ENCODE data around the gene SPART. TPM values are rescaled to one million over a fixed set of nuclear protein-coding genes. Genes with fewer than 3 reads are reported as not detected.

SPART gene
- total RNA-seq, 1 donor from 2014 or later: 88.5 TPM

DNA sequence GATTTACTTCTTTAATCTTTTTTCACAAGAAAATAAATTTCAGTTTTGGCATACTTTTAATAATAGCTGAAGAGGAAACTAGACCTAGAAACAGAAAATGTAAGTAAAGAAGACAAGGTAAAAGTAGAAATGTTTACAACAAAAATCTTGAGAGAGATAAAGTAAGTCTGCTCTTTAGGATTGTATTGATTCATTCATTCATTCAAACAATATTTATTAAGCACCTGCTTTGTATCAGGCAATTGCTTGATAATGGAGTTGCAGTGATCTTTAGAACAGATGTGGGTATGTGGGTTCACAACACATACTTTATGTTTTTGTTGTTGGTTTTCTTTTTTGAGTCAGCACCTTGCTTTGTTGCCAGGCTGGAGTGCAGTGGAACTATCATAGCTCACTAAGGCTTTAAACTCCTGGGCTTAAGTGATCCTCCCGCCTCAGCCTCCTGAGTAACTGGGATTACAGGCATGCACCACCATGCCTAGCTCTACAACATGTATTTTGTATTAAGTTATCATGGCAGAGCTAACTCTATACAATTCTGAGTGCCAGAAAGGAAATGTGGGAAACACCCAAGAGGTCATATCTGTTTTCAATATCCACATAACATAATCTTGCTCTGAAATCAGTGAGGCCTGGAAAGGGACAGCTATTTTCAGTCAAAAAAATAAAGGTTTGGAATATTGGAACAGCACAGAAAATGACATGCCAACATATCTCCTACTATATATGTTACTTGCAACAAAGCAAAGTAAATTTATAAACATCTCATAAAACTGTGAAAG is 8.8 kb upstream of the SPART start:
- H3K36me3 Mint-ChIP-seq: peaks cover 2% of the 10 kb centered on the region
- no peaks in the 10 kb centered on the region for H3K27me3 Mint-ChIP-seq (ENCODE audit: low read depth)
- DNase-seq (ENCODE audit: low spot score in 2 of 2, unreplicated experiment in 2 of 2): no peak
- H3K4me1 Mint-ChIP-seq: peaks cover 20% of the 10 kb centered on the region
- no peak overlapping the region for H3K27ac Mint-ChIP-seq
- TF ChIP-seq, protein P1, sequence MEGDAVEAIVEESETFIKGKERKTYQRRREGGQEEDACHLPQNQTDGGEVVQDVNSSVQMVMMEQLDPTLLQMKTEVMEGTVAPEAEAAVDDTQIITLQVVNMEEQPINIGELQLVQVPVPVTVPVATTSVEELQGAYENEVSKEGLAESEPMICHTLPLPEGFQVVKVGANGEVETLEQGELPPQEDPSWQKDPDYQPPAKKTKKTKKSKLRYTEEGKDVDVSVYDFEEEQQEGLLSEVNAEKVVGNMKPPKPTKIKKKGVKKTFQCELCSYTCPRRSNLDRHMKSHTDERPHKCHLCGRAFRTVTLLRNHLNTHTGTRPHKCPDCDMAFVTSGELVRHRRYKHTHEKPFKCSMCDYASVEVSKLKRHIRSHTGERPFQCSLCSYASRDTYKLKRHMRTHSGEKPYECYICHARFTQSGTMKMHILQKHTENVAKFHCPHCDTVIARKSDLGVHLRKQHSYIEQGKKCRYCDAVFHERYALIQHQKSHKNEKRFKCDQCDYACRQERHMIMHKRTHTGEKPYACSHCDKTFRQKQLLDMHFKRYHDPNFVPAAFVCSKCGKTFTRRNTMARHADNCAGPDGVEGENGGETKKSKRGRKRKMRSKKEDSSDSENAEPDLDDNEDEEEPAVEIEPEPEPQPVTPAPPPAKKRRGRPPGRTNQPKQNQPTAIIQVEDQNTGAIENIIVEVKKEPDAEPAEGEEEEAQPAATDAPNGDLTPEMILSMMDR (IDR thresholded peaks at IDR 0.05; ENCODE audit: unreplicated experiment): no peak
- peaks cover 6% of the 10 kb centered on the region for H3K9me3 Mint-ChIP-seq
- no peak overlapping the region for H3K4me3 Mint-ChIP-seq

DNA sequence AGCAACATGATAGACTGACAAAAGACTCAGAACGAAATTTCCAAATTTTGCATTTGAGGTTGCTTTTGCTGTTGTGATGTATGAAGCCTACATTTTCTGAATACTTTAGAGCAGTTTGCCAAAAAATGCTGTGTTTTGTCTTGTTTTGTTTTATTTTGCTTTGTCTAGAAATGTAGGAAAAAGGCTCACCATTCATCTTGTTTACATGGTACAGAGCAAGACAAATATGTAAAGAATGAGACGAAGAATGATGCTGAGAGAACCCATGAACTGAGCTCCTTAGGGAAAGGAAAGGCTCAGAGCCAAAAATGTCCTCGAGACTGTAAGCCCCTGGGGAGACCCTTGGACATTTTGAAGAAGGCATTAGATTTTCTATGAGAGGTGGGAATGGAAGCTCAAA is 6.8 kb upstream of the SPART start:
- H3K36me3 Mint-ChIP-seq: peaks cover 2% of the 10 kb centered on the region
- H3K4me3 Mint-ChIP-seq: no peak overlapping the region
- peak overlapping the region; percentile 79 for H3K27ac Mint-ChIP-seq
- TF ChIP-seq, protein P1 (IDR thresholded peaks at IDR 0.05; ENCODE audit: unreplicated experiment): no peak
- peaks cover 18% of the 10 kb centered on the region for H3K4me1 Mint-ChIP-seq
- DNase-seq (ENCODE audit: low spot score in 2 of 2, unreplicated experiment in 2 of 2): no peak
- H3K27me3 Mint-ChIP-seq (ENCODE audit: low read depth): no peaks in the 10 kb centered on the region
- peaks cover 6% of the 10 kb centered on the region for H3K9me3 Mint-ChIP-seq

GRCh38 chr13:36352350-36352749 is 6.2 kb upstream of the SPART start:
- TF ChIP-seq, protein P1 (IDR thresholded peaks at IDR 0.05; ENCODE audit: unreplicated experiment): no peak
- Mint-ChIP-seq H3K9me3 (peaks cover 6% of the 10 kb centered on the region), H3K27ac (no peak overlapping the region), H3K4me3 (no peak overlapping the region), H3K36me3 (peaks cover 2% of the 10 kb centered on the region), H3K27me3 (ENCODE audit: low read depth) (no peaks in the 10 kb centered on the region), H3K4me1 (peaks cover 18% of the 10 kb centered on the region)
- no peak for DNase-seq (ENCODE audit: low spot score in 2 of 2, unreplicated experiment in 2 of 2)

DNA sequence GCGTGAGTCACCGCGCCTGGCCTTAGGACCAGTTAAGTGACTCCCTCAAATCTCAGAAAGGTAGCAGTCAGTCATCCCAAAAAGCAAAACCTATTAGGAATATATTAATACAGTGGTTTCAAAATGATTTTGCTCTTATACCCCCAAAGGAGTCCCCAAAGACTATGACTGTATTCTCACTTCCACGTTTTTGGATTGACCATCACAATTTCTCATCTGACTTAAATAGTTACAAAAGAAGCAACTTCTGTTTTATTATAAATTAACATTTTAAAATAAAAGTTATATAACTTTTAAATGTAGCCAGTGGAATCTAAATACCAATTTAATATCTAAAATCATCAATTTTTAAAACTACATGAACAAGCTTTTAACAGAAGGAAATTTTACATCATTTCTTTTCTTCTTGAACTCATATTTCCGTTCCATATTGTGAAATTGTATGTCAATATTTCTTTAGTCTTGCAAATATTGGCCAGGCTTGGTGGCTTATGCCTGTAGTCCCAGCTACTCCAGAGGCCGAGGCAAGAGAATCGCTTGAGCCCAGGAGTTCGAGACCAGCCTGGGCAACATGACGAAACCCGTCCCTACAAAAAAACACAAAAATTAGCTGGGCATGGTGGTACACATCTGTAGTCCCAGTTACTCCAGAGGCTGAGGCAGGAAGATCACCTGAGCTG is 1.5 kb upstream of the SPART start:
- H3K4me3 Mint-ChIP-seq: no peak overlapping the region
- no peaks in the 10 kb centered on the region for H3K27me3 Mint-ChIP-seq (ENCODE audit: low read depth)
- TF ChIP-seq, protein P1 (IDR thresholded peaks at IDR 0.05; ENCODE audit: unreplicated experiment): no peak
- no peaks in the 10 kb centered on the region for H3K36me3 Mint-ChIP-seq
- H3K9me3 Mint-ChIP-seq: peaks cover 4% of the 10 kb centered on the region
- no peak overlapping the region for H3K27ac Mint-ChIP-seq
- no peak for DNase-seq (ENCODE audit: low spot score in 2 of 2, unreplicated experiment in 2 of 2)
- peaks cover 26% of the 10 kb centered on the region for H3K4me1 Mint-ChIP-seq

GRCh38 chr13:36345438-36346221 is 564 bp downstream of the SPART start:
- no peaks in the 10 kb centered on the region for H3K36me3 Mint-ChIP-seq
- H3K4me1 Mint-ChIP-seq: peaks cover 31% of the 10 kb centered on the region
- peak overlapping the region; percentile 100 for H3K27ac Mint-ChIP-seq
- H3K4me3 Mint-ChIP-seq: peak overlapping the region; percentile 94
- no peaks in the 10 kb centered on the region for H3K27me3 Mint-ChIP-seq (ENCODE audit: low read depth)
- no peaks in the 10 kb centered on the region for H3K9me3 Mint-ChIP-seq
- peak; percentile 27 to 73 for DNase-seq (ENCODE audit: low spot score in 2 of 2, unreplicated experiment in 2 of 2)
- TF ChIP-seq, protein P1 (IDR thresholded peaks at IDR 0.05; ENCODE audit: unreplicated experiment): no peak
